Activated naive CD4-positive, alpha-beta T cell treated with anti-CD3 and anti-CD28 coated beads for 36 hours (primary cell): ENCODE measurements around the gene PCDH1. TPM values are rescaled to one million over a fixed set of nuclear protein-coding genes. Genes with fewer than 3 reads are reported as not detected.
A peak's percentile ranks its signal among the peaks of the same experiment; 100 is the strongest.

Source experiments
- CTCF ChIA-PET: fragments of 350-600 bp; sonication (Branson Sonifier 250); formaldehyde crosslinking; loops from one replicate; lab custom pipeline; 2021; ENCODE audit warnings: antibody characterized with exemption; lab: Charles Lee
- DNase-seq: peaks from one replicate; pipeline ENCODE4 v3.0.0-alpha.2; 2020
- H3K27ac Mint-ChIP-seq: one replicate; pipeline ENCODE4 v1.8.0; 2021; ENCODE audit warnings: mild to moderate bottlenecking, mixed read lengths
- H3K27me3 Mint-ChIP-seq: one replicate; pipeline ENCODE4 v1.8.0; 2021; ENCODE audit warnings: low read depth, mixed read lengths
- H3K36me3 Mint-ChIP-seq: one replicate; pipeline ENCODE4 v1.8.0; 2021; ENCODE audit warnings: low read depth, mixed read lengths
- H3K4me1 Mint-ChIP-seq: one replicate; pipeline ENCODE4 v1.8.0; 2021; ENCODE audit warnings: low read depth, mixed read lengths
- H3K4me3 Mint-ChIP-seq: one replicate; pipeline ENCODE4 v1.8.0; 2021; ENCODE audit warnings: mild to moderate bottlenecking, moderate library complexity, mixed read lengths
- H3K9me3 Mint-ChIP-seq: one replicate; pipeline ENCODE4 v1.8.0; 2021; ENCODE audit warnings: mixed read lengths
- intact Hi-C: fragments of 100-400 bp; cut with micrococcal nuclease; formaldehyde crosslinking; loops from one replicate; pipeline ENCODE4 v1.15.1; 2023
- total RNA-seq, 2 experiments: library from RNA; stranded (reverse); gene quantifications; one replicate each; pipeline ENCODE4 v1.2.3, GENCODE V29; 2021

The PCDH1 gene
- total RNA-seq, 2 experiments from 2014 or later, result not detected

- H3K4me3 Mint-ChIP-seq, result no peak overlapping the region
- CTCF ChIA-PET, result no interaction called here
- H3K27me3 Mint-ChIP-seq, result peaks cover 3% of the 10 kb centered on the region
- DNase-seq, result no peak
- no peaks in the 10 kb centered on the region for H3K9me3 Mint-ChIP-seq
- H3K4me1 Mint-ChIP-seq, result no peaks in the 10 kb centered on the region
- H3K27ac Mint-ChIP-seq, result no peak overlapping the region
- H3K36me3 Mint-ChIP-seq, result no peaks in the 10 kb centered on the region
- intact Hi-C loops, result no loop called here
These were observed 15.2 kb downstream of the PCDH1 start for GRCh38 chr5:141862936-141863543.

GRCh38 chr5:141861194-141861593 is 17.0 kb downstream of the PCDH1 start:
- intact Hi-C loops, result no loop called here
- Mint-ChIP-seq H3K4me1 (no peaks in the 10 kb centered on the region), H3K9me3 (no peaks in the 10 kb centered on the region), H3K36me3 (no peaks in the 10 kb centered on the region), H3K27me3 (peaks cover 3% of the 10 kb centered on the region), H3K4me3 (no peak overlapping the region), H3K27ac (no peak overlapping the region)
- CTCF ChIA-PET, result interaction anchor here (0.7 kb wide), 1 partner anchor 18 kb away, joined by 4 read pairs; no protein-coding TSS in a partner anchor
- DNase-seq, result no peak

GRCh38 chr5:141858079-141858765 is 20.0 kb downstream of the PCDH1 start:
- Mint-ChIP-seq H3K4me3 (no peak overlapping the region), H3K27me3 (peaks cover 3% of the 10 kb centered on the region), H3K36me3 (no peaks in the 10 kb centered on the region)

GRCh38 chr5:141857226-141857625 is 21.0 kb downstream of the PCDH1 start:
- intact Hi-C loops, result no loop called here
- DNase-seq, result no peak
- Mint-ChIP-seq H3K27me3 (peaks cover 3% of the 10 kb centered on the region), H3K27ac (no peak overlapping the region), H3K4me3 (no peak overlapping the region), H3K9me3 (no peaks in the 10 kb centered on the region), H3K4me1 (no peaks in the 10 kb centered on the region), H3K36me3 (no peaks in the 10 kb centered on the region)
- CTCF ChIA-PET, result interaction anchor here (1.5 kb wide), 1 partner anchor 22 kb away, joined by 4 read pairs; no protein-coding TSS in a partner anchor

More at GRCh38 chr5:141858079-141858765, 20.0 kb downstream of the PCDH1 start:
- Mint-ChIP-seq H3K4me1 (no peaks in the 10 kb centered on the region), H3K27ac (no peak overlapping the region), H3K9me3 (no peaks in the 10 kb centered on the region)
- CTCF ChIA-PET, result interaction anchor here (1.0 to 1.5 kb wide), 2 partner anchors 21 to 194 kb away, joined by 3 to 4 read pairs; no protein-coding TSS in a partner anchor
- intact Hi-C loops, result no loop called here
- no peak for DNase-seq

- H3K27me3 Mint-ChIP-seq, result peaks cover under 1% of the 10 kb centered on the region
- H3K9me3 Mint-ChIP-seq, result no peaks in the 10 kb centered on the region
- intact Hi-C loops, result no loop called here
- no peak overlapping the region for H3K4me3 Mint-ChIP-seq
- no peak for DNase-seq
- CTCF ChIA-PET, result no interaction called here
- no peaks in the 10 kb centered on the region for H3K4me1 Mint-ChIP-seq
- H3K36me3 Mint-ChIP-seq, result no peaks in the 10 kb centered on the region
- H3K27ac Mint-ChIP-seq, result no peak overlapping the region
These were observed 22.0 kb downstream of the PCDH1 start for GRCh38 chr5:141856037-141856790.

GRCh38 chr5:141855265-141856036 is 22.8 kb downstream of the PCDH1 start:
- CTCF ChIA-PET, result no interaction called here
- no peaks in the 10 kb centered on the region for H3K4me1 Mint-ChIP-seq
- H3K27me3 Mint-ChIP-seq, result no peaks in the 10 kb centered on the region
- H3K27ac Mint-ChIP-seq, result no peak overlapping the region
- H3K36me3 Mint-ChIP-seq, result no peaks in the 10 kb centered on the region
- H3K4me3 Mint-ChIP-seq, result no peak overlapping the region
- no peak for DNase-seq
- no peaks in the 10 kb centered on the region for H3K9me3 Mint-ChIP-seq
- intact Hi-C loops, result no loop called here

GRCh38 chr5:141853895-141854626 is 24.1 kb downstream of the PCDH1 start:
- H3K9me3 Mint-ChIP-seq, result no peaks in the 10 kb centered on the region
- H3K27me3 Mint-ChIP-seq, result no peaks in the 10 kb centered on the region
- H3K27ac Mint-ChIP-seq, result no peak overlapping the region
- intact Hi-C loops, result no loop called here
- H3K4me3 Mint-ChIP-seq, result no peak overlapping the region
- H3K4me1 Mint-ChIP-seq, result peaks cover 2% of the 10 kb centered on the region
- no peaks in the 10 kb centered on the region for H3K36me3 Mint-ChIP-seq
- CTCF ChIA-PET, result no interaction called here
- DNase-seq, result no peak

- Mint-ChIP-seq H3K27ac (no peak overlapping the region), H3K4me3 (no peak overlapping the region), H3K36me3 (no peaks in the 10 kb centered on the region), H3K9me3 (no peaks in the 10 kb centered on the region), H3K27me3 (no peaks in the 10 kb centered on the region), H3K4me1 (peaks cover 9% of the 10 kb centered on the region)
- intact Hi-C loops, result no loop called here
- no peak for DNase-seq
- CTCF ChIA-PET, result interaction anchor here (1.9 kb wide), 1 partner anchor 26 kb away, joined by 5 read pairs; the partner anchor contains the start of gene PCDH1
These were observed 25.8 kb downstream of the PCDH1 start for GRCh38 chr5:141852448-141852847.

GRCh38 chr5:141851195-141851874 is 26.9 kb downstream of the PCDH1 start:
- Mint-ChIP-seq H3K4me3 (peak overlapping the region; percentile 9), H3K27me3 (no peaks in the 10 kb centered on the region), H3K27ac (no peak overlapping the region), H3K4me1 (peaks cover 9% of the 10 kb centered on the region), H3K36me3 (no peaks in the 10 kb centered on the region), H3K9me3 (no peaks in the 10 kb centered on the region)
- intact Hi-C loops, result no loop called here
- DNase-seq, result no peak
- CTCF ChIA-PET, result interaction anchor here (1.9 kb wide), 1 partner anchor 27 kb away, joined by 5 read pairs; the partner anchor contains the start of gene PCDH1

GRCh38 chr5:141850786-141851185 is 27.4 kb downstream of the PCDH1 start:
- CTCF ChIA-PET, result interaction anchor here (1.1 to 1.4 kb wide), 2 partner anchors 29 to 110 kb away, joined by 4 to 11 read pairs; partner anchors contain the start of gene PCDH1
- peaks cover 13% of the 10 kb centered on the region for H3K4me1 Mint-ChIP-seq
- peak overlapping the region; percentile 53 for H3K4me3 Mint-ChIP-seq
- no peaks in the 10 kb centered on the region for H3K9me3 Mint-ChIP-seq
- H3K27ac Mint-ChIP-seq, result no peak overlapping the region
- intact Hi-C loops, result no loop called here
- no peaks in the 10 kb centered on the region for H3K27me3 Mint-ChIP-seq
- no peak for DNase-seq
- H3K36me3 Mint-ChIP-seq, result no peaks in the 10 kb centered on the region

GRCh38 chr5:141850244-141850768 is 27.9 kb downstream of the PCDH1 start:
- H3K27me3 Mint-ChIP-seq, result no peaks in the 10 kb centered on the region
- CTCF ChIA-PET, result interaction anchor here (1.1 to 1.4 kb wide), 3 partner anchors 27 to 111 kb away, joined by 3 to 11 read pairs (median 4); partner anchors contain the start of gene PCDH1
- peak; percentile 40 for DNase-seq
- H3K4me3 Mint-ChIP-seq, result peak overlapping the region; percentile 86
- H3K27ac Mint-ChIP-seq, result peak overlapping the region; percentile 75
- no peaks in the 10 kb centered on the region for H3K36me3 Mint-ChIP-seq
- intact Hi-C loops, result no loop called here
- H3K9me3 Mint-ChIP-seq, result no peaks in the 10 kb centered on the region
- H3K4me1 Mint-ChIP-seq, result peaks cover 14% of the 10 kb centered on the region
